Activated effector memory CD4-positive, alpha-beta T cell treated with Interleukin-2 at 50 U/mL for 16 hours (primary cell): ENCODE measurements around the gene ERCC3.
"Not testable (repeated sequence)": the region's sequence is repeated elsewhere in the genome, so short reads cannot be mapped to it uniquely, and the experiment has no call there.

Experiments used
- DNase-seq: peaks from one replicate; pipeline ENCODE4 v3.0.0-alpha.2; 2020

The ERCC3 gene

DNA sequence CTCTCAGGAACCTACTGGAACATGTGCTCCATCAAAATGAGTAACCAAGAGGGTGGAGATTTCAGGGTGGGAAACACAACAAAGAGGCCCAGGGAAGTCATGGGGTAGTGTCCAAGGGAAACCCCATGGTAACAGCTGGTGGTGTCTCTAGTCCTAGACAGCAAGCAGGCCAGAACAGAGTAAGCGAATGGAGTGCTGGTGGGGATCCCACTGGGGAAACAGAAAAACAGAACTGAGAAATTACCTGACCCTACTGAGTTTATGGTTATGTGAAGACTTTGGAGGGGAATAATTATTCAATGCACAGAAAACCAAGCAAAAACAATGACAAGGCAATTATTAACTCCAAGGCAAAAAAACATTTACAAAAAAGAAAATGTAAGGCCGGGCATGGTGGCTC is 16.9 kb downstream of the ERCC3 start:
- no peak for DNase-seq

DNA sequence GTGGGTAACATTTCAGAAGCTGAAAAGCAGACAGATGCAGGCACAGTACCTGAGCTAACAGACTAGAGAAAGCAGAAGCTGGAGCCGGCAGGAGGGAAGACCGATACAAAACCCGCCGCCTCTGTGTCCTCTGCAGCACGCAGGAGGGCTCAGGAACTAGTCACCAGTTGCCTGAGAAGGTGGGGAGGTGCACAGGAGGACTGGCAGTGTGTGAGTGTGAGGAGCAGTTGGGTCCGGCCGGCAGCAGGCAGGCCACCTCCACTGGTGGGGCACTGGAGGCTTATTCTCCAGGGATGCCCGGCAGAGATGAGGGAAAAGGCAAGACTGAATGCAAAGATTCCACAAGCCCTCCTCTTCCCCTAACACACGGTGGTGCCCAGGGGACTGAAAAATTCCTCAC is 18.2 kb downstream of the ERCC3 start:
- no peak for DNase-seq

DNA sequence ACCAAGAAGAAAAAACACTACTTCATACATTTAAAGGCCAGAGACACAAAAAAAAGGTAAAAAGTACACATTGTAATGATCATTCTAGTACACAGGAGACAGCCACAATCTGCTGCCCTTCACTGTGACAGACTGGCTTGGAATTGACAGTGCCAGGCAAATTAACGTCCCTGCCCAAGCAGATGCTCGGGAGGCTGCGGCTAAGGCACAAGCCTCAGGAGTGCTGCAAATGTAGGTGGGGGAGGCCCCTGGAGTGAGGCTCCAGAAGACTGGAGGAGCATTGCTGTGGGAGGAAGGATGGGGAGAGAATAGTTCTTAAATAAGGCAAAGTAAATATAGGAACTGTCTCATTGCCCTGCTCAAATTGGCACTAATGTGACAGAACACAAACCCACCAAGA is 18.6 kb downstream of the ERCC3 start:
- no peak for DNase-seq

DNA sequence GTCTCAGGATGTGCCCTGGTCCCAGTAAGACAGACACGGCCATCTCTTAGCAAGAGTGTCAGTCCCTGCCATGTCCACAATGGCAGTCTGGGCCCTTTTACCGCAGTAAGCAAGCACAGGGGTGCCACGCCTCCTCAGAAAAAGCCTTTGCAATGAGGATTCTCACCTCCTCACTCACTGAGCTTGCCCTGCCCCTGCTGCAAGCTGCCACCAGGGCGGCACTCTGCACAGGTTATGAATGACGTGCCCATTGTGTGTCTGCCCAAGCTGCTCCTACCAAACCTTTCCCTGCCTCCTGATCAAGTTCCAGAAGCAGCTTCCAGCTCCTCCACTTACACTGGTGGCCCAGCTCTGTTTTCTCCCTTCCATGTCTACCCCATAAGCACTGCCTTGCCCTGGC is 23.3 kb downstream of the ERCC3 start:
- DNase-seq = no peak

DNA sequence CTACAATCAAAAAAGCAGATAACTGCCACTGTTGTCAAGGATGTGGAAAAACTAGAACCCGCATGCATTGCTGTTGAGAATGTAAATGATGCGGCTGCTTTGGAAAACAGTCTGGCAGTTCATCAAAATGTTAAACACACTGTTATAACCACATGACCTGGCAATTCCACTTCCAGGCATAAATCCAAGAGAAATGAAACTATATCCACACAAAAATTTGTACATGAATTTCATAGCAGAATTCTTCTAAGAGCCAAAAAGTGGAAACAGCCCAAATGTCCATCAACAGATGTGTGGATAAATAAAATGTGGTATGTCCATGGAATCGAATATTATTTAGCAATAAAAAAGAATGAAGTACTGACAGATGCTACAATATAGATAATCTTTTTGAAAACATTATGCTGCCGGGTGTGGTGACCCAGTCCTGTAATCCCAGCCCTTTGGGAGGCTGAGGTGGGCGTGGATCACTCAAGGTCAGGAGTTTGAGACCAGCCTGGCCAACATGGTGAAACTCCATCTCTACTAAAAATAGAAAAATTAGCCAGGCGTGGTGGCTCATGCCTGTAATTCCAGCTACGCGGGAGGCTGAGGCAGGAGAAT is 32.0 kb downstream of the ERCC3 start:
- DNase-seq = no peak

DNA sequence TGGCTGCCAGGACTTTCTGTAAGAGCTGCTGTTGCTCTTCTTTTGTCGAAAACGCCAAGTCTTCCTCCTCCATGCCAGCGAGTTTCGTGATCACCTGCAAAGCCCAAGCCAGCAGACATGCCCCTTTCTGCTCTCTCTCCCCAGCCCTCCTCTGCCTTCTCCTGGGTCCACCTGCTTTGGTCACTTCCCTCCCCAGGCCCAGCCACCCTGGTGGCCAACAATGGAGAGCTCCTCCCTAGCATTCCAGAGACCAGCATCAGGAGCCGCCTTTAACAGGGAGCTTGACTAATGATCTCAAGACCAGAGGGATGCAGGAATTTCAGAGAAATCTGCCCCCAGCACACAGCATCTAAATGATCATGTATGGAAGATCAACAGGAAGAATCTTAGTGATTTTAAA is 34.6 kb downstream of the ERCC3 start:
- DNase-seq = no peak

DNA sequence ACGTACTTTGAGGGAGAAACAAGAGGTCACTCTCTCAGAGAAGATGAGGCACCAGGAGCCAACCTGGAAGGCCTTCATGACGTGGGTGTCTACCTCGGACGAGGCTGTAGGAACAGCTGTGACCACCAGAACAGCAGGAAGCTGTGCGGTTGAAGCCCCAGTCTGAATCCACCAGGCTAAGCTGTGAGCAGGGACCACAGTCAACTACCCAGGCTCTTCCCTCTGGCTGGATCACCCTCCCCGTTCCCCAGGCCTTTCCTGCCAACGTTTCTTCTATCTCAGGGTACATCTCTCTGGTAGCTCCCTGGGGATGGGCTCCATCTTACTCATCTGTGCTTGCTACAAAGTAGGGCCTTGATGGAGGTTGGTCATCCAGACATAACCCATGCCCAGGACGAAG is 37.1 kb downstream of the ERCC3 start:
- no peak for DNase-seq

DNA sequence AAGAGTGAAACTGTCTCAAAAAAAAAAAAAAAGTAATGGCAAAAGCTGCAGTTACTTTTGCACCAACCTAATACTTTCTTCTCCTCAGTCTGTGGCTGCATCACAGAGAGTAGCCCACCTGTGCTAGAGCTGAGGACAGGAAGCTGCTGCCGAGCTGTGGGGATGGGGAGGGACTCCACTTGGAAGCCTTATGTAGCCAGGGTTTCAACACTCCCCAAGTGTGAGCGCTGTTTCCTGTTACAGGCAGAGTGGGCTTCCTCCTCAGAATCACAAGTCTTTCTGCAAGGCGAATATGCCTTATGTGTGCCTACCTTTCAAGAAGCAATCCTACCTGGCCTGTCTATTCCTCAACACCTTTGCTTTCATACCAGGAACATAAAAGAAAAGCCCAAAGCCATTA is 37.6 kb downstream of the ERCC3 start:
- no peak for DNase-seq

DNA sequence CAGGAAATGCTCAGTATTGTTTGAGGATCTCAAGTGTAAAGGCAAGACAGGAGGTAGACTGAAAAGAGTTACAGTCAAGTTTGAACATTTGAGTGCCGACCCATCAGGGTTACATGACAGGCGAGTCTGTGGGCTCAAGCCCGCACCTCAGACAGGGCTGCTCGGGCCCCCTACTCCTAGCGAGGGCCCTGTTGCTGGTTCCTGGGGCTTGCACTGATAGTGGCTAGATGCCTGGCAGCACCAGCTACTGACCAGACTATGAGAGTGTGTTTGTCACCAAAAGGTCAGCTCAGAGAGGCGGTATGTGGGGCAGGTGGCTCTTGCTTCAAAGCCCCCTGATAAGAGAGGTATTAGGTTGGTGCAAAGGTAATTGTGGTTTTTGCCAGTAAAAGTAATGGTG is 38.2 kb downstream of the ERCC3 start:
- DNase-seq = no peak

DNA sequence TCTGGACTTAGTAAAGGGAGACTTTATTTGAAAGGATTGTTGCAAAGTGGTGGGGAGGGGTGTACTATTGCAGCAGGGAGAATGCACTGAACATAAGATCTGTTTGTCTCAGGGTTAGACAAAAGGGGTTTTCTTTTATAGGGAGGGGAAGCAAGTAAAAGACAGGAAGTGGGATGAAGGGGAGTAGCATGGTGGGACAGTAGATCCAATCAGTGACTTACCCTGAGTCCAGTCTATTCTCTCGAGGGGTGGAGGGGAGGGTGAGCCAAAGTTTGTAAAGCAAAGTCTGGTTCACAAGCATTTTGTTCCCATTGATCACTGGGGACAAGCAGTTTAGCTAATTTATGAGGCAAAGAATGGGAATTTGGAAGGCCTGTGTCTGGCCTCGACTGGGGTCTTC is 38.8 kb downstream of the ERCC3 start:
- DNase-seq = no peak

DNA sequence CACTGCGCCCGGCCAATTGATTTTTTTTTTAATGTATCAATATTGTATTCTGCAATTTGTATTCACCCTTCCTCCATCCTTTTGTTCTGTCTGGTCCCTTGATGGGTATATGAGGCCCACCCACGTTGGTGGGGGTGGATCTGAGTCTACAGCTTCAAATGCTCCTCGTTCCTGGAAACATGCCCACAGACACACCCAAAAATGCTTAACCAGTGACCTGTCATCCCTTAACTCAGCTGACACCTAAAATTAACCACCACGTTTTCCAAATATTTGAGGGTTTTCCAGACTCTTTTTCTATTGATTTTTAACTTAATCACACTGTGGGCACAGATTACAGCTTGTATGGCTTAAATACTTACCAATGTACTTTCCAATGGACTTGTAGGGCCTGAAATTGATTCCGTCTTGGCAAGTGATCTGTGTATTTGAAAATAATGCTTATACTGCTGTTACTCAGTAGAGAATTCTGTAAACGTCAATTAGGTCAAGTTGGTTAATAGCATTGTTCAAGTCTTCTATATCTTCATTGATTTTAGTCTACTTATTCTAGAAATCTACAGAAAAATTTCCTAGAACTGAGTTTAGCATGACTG is 39.5 kb downstream of the ERCC3 start:
- no peak for DNase-seq

DNA sequence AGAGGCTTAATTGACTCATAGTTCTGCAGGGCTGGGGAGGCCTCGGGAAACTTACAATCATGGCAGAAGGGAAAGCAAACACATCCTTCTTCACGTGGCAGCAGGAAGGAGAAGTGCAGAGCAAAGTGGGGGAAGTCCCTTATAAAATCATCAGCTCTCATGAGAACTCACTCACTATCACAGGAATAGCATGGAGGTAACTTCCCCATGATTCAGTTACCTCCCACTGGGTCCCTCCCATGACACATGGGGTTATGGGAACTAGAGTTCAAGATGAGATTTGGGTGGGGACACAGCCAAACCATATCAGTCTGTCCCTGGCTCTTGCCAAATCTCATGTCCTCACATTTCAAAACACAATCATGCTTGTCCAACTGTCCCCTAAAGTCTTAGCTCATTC is 52.8 kb downstream of the ERCC3 start:
- DNase-seq = not testable (repeated sequence)

DNA sequence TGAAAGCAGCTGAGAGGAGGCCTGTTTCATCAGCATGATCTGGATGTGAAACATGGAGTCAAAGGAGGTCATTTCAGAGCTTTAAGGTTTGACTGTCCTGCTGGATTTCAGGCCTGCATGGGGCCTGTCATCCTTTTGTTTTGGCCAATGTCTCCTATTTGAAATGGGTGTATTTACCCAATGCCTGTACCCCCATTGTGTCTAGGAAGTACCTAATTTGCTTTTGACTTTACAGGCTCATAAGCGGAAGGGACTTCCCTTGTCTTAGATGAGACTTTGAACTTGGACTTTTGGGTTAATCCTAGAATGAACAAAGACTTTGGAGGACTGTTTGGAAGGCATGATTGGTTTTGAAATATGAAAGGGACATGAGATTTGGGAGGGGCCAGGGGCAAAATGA is 54.5 kb downstream of the ERCC3 start:
- no peak for DNase-seq

DNA sequence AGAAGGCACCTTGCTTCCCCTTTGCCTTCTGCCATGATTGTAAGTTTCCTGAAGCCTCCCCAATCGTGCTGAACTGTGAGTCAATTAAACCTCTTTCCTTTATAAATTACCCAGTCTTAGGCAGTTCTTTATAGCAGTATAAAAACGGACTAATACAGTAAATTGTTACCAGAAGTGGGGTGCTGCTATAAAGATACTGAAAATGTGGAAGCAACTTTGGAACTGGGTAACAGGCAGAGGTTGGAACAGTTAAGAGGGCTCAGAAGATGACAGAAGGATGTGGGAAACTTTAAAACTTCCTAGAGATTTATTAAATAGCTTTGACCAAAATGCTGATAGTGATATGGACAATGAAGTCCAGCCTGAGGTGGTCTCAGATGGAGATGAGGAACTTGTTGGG is 56.2 kb downstream of the ERCC3 start:
- not testable (repeated sequence) for DNase-seq

DNA sequence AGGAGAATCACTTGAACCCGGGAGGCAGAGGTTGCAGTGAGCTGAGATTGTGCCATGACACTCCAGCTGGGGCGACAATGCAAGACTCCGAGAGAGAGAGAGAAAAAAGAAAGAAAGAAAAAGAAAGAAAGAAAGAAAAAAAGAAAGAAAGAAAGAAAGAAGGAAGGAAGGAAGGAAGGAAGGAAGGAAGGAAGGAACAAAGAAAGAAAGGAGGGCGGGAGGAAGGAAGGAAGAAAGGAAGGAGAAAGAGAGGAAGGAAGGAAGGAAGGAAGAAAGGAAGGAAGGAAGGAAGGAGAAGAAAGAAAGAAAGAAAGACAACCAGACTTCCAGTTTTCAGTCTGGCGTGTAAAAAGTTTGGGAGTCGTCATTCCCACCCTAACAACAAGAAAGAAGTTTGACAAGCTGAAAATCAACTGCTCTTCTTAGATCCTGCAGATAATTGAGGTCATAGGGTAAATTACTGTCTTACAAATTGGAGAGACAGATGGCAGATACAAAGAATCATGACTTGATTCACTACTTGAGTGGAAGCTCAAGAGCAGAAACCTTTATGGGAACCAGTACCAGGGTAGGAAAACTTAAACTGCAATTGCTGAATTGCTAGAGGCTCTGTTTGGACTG is 58.8 kb downstream of the ERCC3 start:
- no peak for DNase-seq

DNA sequence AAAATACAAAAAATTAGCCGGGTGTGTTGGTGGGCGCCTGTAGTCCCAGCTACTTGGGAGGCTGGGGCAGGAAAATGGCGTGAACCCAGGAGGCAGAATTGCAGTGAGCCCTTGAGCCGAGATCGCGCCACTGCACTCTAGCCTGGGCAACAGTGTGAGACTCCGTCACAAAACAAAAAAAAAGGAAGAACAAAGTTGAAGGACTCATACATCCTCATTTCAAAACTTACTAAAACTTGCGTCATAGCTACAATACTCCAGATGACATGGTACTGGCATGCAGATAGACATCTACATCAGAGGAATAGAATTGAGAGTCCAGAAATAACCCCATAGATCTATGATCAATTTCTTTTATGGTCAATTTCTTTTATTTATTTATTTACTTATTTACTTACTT is 60.2 kb downstream of the ERCC3 start:
- no peak for DNase-seq

DNA sequence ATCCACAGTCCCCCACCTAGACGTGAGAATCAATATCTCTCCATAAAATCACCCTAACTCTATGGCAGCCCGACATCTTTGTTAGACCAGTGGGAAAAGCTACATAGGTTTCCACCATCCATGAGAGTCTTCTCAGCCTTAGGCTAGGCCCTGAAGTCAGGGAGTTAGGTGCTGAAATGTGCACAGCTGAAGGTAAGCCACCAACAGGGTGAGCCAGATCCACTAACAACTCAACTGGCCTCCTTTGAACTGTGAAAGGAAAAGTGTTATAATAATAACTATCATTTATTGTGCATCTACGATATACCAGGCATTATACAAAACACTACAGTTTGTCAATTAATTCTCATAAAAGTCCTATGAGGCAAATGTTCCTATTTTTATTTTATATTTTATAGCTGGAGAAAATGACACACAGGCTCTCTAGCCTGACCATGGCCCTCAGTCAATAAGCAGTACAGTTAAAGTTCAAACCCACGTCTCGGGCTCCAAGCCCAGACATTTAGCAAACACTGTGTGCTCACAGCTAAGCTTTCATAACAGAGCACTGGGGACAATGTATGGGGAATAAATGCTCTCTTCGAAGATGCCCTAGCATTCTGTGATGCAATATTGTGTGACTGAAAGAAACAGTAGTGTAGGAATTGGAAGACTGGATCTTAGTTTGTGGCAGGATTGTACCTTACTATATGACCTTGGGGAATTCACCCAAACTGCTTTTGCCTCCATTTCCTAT is 62.6 kb downstream of the ERCC3 start:
- no peak for DNase-seq

DNA sequence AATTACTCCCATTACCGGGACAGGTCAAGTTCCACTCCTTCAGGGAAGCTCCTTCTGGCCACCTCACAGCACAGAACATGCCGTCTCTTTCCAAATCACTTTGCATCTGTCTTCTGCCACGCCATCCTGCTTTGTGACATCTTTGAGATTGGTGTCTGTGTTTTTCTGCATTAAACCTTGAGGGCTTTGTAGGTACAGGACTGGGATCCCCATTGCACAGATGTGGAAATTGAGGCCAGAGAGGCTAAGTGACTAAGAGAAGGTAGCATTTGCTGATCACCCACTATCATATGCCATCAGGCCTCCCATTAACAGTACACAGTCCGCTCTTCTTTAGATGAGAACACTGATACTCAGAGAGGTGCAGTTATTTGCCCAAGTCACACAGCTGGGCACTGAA is 64.4 kb downstream of the ERCC3 start:
- DNase-seq = no peak

DNA sequence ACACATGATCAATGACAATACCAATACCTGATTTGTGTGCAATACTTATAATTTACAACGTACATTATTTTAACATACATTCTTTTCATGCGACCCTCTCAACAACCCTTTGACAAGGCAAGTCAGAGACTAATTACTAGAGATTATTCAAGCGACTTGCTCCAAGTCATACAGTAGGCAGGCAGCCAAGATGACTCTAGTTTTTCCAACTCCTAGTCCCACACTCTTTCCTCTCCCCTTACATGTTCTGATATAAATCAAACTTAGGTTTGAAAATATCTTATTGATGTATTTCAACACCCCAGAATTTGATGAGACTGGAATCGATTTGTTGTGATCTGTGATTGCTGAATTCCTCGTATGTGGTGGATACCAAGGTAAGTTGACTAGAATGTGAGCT is 65.8 kb downstream of the ERCC3 start:
- DNase-seq = no peak

DNA sequence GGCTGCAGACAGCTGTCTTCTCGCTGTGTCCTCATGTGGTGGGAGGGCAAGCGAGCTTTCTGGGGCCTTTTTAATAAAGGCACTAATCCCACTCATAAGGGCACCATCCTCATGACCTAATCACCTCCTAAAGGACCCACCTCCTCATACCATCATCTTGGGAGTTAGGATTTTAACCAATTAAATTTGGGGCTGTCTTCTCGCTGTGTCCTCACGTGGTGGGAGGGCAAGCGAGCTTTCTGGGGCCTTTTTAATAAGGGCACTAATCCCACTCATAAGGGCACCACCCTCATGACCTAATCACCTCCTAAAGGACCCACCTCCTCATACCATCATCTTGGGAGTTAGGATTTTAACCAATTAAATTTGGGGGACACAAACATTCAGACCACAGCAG is 66.7 kb downstream of the ERCC3 start:
- DNase-seq = not testable (repeated sequence)

DNA sequence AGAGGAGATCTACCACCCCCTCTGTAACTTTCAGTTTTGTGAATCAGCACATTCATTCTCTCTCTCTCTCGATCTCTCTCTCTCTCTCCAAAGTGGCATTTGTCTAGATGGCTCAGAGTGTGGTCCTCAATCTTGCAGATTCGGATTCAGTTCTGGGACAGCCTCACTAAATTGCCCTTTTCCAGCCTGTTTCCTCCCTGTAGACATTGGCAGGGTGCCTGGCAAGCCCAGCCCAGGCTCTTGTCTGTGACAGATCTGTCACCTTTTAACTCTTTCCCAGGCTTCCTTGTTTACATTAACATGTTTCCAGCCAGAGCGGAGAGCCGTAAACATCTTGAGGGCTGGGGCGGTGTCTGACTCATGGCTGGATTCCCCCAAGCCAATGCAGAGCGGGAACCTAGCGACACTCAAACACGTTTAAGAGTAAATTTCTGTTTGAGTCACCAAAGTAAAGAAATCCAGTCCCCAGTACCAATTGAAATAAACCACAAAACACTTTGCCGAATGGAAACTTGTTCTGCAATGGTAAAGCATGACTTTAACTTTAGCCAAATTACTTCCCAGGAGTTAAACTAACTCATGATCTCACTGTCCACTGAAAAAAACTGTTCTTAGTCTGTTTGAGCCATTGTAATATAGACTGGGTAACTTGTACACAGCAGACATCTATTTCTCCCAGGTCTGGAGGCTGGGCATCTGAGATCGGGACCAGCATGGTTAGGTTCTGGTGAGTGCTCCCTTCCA is 67.3 kb downstream of the ERCC3 start:
- DNase-seq = no peak

DNA sequence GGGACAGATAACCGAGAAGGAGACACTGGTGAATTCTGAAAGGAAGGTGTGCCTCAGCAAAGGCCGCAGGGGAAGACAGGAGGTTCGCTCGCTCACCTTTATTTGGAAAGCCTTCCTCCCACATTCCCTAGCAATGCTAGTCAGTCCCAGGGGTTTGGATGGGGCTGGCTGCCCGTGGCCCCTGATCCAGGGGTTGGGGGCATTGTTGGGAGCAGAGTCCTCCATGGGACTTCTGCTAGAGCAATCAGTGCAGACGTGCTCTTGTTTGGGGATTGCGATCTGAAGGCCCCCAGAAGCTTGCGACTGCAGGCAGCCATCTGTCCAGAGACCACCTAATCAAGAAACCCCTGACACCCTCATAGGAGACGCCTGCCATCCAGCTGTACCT is 67.8 kb downstream of the ERCC3 start:
- DNase-seq = no peak

DNA sequence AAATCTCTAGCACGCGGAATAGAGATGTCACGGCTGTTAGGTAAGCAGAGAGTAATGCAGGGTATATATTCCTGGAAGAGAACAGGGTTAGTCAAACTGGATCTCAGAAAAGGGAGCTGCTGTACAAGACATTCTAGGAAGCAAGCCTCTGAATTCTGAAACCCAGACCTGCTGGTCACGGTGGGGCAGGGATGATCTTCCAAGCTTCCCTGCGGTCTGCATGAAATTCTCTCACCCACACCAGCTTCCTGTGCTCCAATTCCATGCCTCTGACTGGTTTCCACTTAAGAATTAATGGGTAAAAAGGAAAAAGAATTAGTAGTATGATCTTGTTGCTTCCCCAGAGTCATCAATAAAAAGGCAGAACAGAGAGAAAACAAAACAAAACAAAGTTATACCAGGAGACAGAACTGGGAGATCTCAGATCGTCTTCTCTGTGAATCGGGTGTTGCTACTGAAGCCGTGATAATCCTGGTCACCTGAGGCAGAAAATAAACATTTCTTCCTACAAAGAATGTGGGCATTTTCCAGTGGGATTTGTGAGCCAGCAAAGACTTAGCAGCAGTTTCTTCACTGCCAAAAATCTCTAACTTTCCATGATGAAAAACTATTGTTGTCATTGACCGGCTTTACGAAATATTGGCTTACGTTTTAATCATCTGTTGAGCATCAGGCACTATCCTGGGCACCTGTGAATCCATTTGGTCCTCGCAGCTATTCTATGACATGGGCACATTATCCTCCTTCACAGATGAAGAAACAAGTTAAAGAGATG is 68.6 kb downstream of the ERCC3 start:
- no peak for DNase-seq
